WTC11 (cell line): ENCODE measurements around the gene NLRP2B.

Experiments used
- JUN ChIP-seq: sonication (generic); formaldehyde crosslinking; IDR thresholded peaks from 2 replicates; pipeline ENCODE4 v1.8.0; 2023; ENCODE audit warnings: mild to moderate bottlenecking, missing genetic modification reagents
- KAT7 ChIP-seq: sonication (generic); formaldehyde crosslinking; IDR thresholded peaks from 2 replicates; pipeline ENCODE4 v1.8.1; 2023; ENCODE audit warnings: missing genetic modification reagents, mild to moderate bottlenecking, borderline replicate concordance
- SMAD4 ChIP-seq: sonication (generic); formaldehyde crosslinking; IDR thresholded peaks from 2 replicates; pipeline ENCODE4 v1.8.0; 2022; ENCODE audit warnings: mild to moderate bottlenecking, missing genetic modification reagents
- TCF7 ChIP-seq: sonication (generic); formaldehyde crosslinking; IDR thresholded peaks from 2 replicates; pipeline ENCODE4 v1.8.0; 2022; ENCODE audit warnings: mild to moderate bottlenecking, low read depth, missing genetic modification reagents, moderate library complexity
- USF2 ChIP-seq: sonication (generic); formaldehyde crosslinking; IDR thresholded peaks from 2 replicates; pipeline ENCODE4 v1.8.1; 2023; ENCODE audit warnings: mild to moderate bottlenecking, missing genetic modification reagents, moderate library complexity

- TF ChIP-seq JUN (CRISPR knock-in tag) (no peak), SMAD4 (CRISPR knock-in tag) (no peak), TCF7 (CRISPR knock-in tag) (no peak), KAT7 (CRISPR knock-in tag) (no peak), USF2 (CRISPR knock-in tag) (no peak)
Measured at GRCh38 chrX:57674861-57675260, 5.2 kb downstream of the NLRP2B start.
